H7 (cell line): Measurements from ENCODE around the gene PUS1. TPM values are rescaled to one million over a fixed set of nuclear protein-coding genes. Genes with fewer than 3 reads are reported as not detected.
A peak's percentile ranks its signal among the peaks of the same experiment; 100 is the strongest.

Source experiments
- DNase-seq: peaks from one replicate; pipeline ENCODE4 v3.0.0; 2012
- H3K27me3 ChIP-seq: 2 replicates; pipeline ENCODE4 v1.6.0; 2011; ENCODE audit warnings: mild to moderate bottlenecking, low read length; ENCODE audit not compliant: control insufficient read depth, insufficient read depth
- H3K36me3 ChIP-seq: replicated peaks from 2 replicates; pipeline ENCODE4 v1.5.1; 2011; ENCODE audit warnings: low read length; ENCODE audit not compliant: control insufficient read depth, insufficient read depth
- H3K4me3 ChIP-seq: 2 replicates; pipeline ENCODE4 v1.5.1; 2011; ENCODE audit warnings: low read depth, mild to moderate bottlenecking, control low read depth, low read length, moderate library complexity; ENCODE audit not compliant: insufficient read depth
- total RNA-seq: library from RNA; depleted of rRNA; stranded (reverse); fragments of >200 nt; shearing (Covaris generic); gene quantifications from 2 replicates; pipeline ENCODE4 v1.2.3, GENCODE V29; 2014

PUS1 gene
- total RNA-seq, 1 experiment from 2014 or later = 31.1 TPM

DNA sequence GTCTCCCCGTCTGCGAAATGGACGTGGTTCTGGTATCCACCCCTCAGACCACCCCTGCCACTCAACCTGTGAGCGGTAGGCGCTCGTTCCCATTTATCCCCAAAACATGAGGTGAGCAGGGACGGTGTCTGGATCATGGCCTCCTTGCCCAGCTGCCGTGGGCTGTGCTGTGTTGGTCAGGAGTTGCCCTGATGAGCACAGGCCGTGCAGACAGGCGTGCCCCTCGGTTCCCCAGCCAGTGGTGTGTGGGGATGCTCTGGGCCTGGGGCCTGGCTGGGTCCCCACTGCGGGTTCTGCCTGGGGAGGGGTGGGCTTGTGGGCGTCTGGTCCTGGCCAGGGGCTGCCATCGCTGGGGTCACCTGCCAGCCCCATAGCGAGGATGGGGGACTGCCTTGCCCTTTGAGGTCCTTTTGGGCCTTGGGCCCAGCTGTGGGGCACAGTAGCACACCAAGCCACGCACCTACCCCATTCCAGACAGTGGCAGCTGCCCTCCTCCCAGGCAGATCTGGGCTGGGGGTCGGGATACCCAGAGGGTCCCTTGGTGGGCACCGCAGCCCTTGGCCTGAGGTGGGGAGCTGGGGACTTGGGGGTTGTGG, 11.3 kb upstream of the PUS1 start:
- Histone ChIP-seq H3K27me3 (no peaks in the 10 kb centered on the region), H3K4me3 (no peak overlapping the region), H3K36me3 (peaks cover 19% of the 10 kb centered on the region)
- peak; percentile 80 for DNase-seq

DNA sequence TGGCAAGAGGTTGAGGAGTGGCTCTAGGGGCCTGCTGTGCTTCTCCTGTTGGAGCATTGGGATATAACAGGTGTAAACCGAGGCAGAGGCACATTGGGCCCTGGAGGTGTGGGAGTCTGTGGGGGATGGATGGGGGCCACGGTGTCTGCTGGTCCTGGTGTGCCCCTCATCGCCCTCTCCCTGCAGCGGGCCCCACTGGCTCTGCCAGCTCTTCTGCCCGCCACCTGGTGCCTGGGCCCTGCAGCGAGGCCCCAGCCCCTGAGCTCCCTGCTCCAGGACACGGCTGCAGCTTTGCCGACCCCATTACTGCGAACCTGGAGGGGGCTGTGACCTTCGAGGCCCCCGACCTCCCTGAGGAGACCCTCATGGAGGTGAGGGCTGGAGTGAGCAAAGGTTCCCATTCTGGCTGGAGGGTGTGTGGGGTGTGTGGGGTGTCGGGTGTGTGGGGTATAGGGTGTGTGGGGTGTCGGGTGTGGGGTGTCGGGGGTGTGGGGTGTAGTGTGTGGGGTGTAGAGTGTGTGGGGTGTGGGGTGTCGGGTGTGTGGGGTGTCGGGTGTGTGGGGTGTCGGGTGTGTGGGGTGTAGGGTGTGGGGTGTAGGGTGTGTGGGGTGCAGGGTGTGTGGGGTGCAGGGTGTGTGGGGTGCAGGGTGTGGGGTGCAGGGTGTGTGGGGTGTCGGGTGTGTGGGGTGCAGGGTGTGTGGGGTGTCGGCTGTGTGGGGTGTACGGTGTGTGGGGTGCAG, 10.6 kb upstream of the PUS1 start:
- peak; percentile 72 for DNase-seq
- Histone ChIP-seq H3K27me3 (no peaks in the 10 kb centered on the region), H3K4me3 (no peak overlapping the region), H3K36me3 (peaks cover 19% of the 10 kb centered on the region)

DNA sequence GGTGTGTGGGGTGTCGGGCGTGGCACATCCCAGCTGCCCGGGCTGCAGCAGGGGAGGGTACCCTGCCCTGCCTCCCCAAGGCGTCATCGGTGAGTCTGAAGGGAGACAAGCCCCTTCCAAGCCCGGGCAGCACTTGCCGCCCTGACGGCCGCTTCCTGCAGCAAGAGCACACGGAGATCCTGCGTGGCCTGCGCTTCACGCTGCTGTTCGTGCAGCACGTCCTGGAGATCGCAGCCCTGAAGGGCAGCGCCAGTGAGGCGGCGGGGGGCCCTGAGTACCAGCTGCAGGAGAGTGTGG, 10.1 kb upstream of the PUS1 start:
- peak; percentile 64 for DNase-seq

DNA sequence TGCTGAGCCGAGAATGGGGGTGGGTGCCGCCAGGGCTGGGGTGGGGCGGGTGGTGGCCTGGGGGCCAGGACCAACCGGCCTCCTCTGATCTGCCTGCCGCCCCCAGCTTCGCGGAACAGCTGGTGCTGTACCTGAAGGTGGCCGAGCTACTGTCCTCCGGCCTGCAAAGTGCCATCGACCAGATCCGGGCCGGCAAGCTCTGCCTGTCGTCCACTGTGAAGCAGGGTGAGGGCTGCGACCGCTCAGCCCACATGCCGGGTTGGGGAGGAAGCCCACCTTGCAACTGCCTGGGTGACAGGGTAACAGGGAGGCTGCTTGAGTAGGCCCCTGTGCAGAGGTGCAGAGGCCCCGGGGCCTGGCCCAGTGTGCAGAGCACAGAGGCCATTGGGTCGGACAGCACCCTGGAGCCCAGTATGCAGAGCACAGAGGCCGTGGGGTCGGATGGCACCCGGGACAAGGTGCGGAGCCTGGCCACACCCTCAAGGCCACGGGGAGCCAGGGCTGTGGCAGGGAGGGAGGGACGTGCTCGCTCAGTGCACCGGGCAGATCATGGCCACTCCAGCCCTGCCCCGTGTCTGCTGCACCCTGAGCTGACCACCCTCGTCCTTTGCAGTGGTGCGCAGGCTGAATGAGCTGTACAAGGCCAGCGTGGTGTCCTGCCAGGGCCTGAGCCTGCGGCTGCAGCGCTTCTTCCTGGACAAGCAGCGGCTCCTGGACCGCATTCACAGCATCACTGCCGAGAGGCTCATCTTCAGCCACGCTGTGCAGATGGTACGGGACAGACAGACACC, 9.5 kb upstream of the PUS1 start:
- Histone ChIP-seq H3K36me3 (peaks cover 15% of the 10 kb centered on the region), H3K4me3 (no peak overlapping the region), H3K27me3 (no peaks in the 10 kb centered on the region)
- peak; percentile 64 for DNase-seq

More for the DNA sequence above, 10.1 kb upstream of the PUS1 start:
- H3K27me3 ChIP-seq = no peaks in the 10 kb centered on the region
- no peak overlapping the region for H3K4me3 ChIP-seq
- peaks cover 17% of the 10 kb centered on the region for H3K36me3 ChIP-seq

DNA sequence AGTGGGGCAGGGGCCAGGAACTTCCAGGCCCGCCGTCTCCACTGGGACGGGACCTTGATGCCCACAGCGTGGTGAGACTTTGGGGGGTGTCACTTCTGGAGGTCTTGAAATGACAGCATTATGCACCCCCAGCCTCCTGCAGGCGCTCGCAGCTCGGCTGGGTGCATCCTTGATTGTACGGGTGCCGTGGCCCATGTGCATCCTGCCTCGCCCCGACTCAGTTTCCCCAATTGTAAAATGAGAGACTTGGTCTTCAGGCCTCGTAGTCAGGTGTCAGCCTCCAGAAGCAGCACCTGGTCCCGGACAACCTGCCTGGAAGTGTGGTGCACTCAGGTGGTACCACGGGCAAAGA, 8.9 kb upstream of the PUS1 start:
- peak; percentile 44 for DNase-seq
- no peak overlapping the region for H3K4me3 ChIP-seq
- peaks cover 14% of the 10 kb centered on the region for H3K36me3 ChIP-seq
- H3K27me3 ChIP-seq = no peaks in the 10 kb centered on the region

DNA sequence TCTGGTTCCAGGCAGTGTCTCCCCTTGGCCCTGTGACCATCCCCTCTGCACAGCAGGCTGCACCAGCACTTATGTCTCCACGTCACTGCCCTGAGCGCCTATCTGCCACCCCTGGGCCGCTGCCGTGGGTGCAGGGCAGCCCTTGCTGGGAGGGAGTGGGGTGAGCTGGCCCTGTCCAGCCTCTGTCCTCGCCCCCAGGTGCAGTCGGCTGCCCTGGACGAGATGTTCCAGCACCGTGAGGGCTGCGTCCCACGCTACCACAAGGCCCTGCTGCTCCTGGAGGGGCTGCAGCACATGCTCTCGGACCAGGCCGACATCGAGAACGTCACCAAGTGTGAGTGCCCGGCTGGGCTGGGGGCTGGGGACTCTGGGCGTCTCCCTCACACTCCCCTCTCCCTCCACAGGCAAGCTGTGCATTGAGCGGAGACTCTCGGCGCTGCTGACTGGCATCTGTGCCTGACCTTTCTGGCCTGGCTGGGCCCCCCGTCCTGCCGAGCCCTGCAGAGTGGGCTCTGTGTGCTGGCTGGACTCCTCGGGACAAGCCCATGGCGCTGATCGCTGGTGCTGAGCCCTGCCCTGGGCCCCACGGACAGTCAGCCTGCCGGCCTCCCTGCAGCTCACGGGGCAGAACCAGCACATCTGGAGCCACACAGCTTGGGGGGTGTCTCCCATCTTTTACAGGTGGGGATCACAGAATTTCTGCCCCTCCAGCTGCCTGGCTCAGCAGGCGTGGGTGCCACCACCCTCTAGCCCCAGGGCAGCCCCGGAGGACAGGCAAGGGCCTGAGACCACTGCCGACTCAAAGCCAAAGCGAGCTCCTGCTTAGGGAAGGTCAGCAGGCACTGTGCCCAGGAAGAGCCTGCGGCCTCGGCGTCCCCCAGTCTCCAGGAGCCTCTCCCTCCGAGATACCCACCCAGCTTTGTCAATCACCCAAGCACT, 7.9 kb upstream of the PUS1 start:
- peak; percentile 57 for DNase-seq
- Histone ChIP-seq H3K27me3 (no peaks in the 10 kb centered on the region), H3K4me3 (no peak overlapping the region), H3K36me3 (peaks cover 9% of the 10 kb centered on the region)

DNA sequence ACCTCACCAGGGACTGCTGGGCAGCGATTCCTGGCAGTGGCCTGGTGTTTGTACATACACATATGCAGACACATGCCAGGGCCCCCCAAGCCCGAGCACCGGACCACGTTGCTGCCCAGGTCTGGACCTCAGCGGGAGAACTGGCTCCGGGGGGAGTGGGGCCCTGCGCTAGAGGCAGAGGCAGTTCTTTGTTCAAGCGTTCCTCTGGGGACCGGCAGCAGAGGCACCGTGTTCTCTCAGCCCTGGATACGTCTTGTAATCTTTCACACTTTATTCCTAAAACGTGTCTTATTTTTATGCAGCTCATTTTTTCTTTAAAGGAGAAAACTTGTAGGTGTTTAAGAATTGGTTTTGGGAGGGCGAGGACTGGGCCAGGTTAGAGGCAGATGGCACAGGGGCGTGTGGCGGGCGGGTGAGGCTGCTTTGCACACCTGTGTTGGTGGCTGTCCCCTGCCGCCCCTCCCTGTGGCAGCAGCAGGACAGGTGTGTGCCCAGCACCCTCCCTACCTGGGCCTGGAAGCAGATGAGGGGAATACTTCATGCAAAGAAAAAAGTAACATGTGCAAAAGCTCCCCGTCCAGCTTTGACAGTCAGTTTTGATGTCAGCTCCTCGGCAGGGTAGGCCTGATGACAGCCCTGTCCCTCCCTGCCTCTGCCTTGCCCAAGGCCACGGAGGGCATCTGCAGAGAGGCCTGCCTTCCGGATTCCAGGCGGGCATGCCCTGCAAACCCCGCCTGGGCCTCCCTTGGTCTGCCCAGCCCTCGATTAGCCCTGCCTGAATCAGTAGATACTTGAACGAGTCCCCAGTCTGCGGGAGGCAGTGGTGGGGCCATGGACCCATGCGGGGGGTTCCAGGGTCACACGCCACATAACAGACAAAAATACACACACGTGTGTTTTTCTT, 7.0 kb upstream of the PUS1 start:
- DNase-seq = peak; percentile 55
- Histone ChIP-seq H3K4me3 (no peak overlapping the region), H3K27me3 (no peaks in the 10 kb centered on the region)

DNA sequence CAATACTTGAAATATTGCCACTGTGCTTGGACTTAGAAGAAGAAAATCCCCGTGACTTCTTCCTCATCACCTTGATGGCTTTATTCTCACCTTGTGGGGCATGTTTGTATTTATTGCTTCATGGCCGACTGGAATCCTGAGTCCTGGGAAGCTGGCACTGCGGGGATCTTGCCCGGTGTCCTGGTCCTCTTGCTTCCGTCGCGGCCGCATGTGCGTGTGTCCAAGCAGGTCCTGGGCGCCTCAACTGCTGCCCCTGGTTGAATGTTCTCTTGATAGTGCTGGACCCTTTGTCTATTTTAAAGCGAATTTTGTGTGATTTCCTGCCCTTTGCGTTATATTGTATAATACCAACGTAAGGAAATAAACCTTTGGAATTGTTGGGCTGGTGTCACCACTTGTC, 6.3 kb upstream of the PUS1 start:
- H3K4me3 ChIP-seq = no peak overlapping the region
- peaks cover 9% of the 10 kb centered on the region for H3K36me3 ChIP-seq
- H3K27me3 ChIP-seq = no peaks in the 10 kb centered on the region
- DNase-seq = peak; percentile 44

More for the DNA sequence above, 7.0 kb upstream of the PUS1 start:
- peaks cover 9% of the 10 kb centered on the region for H3K36me3 ChIP-seq

DNA sequence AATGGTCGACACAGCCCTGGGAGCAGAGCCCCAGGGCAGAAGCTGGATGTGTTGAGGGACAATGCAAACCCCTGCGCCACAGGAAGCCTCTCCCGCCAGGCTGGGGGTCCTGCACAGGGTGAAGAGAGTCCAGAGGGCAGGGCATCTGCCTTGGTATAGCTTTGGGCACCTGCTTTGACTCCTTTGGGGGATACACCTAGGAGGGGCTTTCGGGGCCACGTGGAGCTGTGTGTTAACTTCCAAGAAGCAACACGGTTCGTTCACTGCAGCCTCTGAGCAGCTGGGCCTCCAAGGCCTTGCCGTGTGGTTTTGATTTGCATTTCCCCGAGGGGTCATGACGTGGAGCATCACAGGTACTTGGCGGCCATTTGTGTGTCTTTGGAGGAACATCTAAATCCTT, 5.8 kb upstream of the PUS1 start:
- H3K27me3 ChIP-seq = no peaks in the 10 kb centered on the region
- H3K4me3 ChIP-seq = no peak overlapping the region
- DNase-seq = peak; percentile 50
- peaks cover 9% of the 10 kb centered on the region for H3K36me3 ChIP-seq

DNA sequence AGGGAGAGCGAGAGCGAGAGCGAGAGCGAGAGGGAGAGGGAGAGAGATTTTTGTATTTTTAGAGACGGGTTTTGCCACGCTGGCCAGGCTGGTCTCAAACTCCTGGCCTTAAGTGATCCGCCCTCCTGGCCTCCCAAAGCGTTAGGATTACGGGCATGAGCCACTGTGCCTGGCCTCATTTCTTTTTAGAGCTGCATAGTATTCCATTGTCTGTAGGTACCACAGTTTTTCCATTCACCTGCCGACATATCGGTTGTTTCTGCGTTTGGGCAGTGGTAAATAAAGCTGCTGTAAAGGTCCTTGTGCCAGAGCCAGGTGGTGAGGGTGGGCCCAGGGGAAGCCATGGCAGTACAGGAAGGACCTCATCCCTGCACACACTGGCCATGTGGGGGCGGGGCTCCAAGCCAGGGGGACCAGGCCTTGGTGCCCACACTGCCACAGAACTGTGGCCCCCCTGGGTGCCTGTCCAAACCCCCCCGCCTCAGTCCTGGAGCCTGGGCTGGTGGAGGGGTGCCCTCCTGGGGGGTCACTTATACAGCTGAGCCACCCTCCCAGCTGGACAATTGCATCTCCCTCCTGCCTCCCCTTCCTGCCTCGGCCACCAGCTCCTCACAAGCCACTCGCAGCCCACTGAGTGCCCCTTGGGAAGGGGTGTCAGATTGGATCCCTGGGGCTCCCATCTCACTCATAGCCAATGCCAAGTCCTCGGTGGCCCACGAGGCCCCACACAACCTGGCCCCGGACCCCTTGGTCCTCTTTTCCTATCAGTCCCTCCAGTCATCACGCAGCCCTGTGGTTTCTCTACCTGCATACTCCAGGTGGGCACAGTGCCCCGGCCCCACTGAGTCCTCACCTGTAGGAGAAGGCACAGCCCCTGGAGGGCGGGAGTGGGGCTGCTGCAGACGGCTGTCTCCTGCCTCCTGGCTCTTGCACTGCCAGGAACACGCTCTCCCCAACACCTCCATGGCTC, 1.7 kb upstream of the PUS1 start:
- peak; percentile 76 for DNase-seq
- Histone ChIP-seq H3K27me3 (no peaks in the 10 kb centered on the region), H3K36me3 (peaks cover 5% of the 10 kb centered on the region), H3K4me3 (peak overlapping the region; percentile 76)

DNA sequence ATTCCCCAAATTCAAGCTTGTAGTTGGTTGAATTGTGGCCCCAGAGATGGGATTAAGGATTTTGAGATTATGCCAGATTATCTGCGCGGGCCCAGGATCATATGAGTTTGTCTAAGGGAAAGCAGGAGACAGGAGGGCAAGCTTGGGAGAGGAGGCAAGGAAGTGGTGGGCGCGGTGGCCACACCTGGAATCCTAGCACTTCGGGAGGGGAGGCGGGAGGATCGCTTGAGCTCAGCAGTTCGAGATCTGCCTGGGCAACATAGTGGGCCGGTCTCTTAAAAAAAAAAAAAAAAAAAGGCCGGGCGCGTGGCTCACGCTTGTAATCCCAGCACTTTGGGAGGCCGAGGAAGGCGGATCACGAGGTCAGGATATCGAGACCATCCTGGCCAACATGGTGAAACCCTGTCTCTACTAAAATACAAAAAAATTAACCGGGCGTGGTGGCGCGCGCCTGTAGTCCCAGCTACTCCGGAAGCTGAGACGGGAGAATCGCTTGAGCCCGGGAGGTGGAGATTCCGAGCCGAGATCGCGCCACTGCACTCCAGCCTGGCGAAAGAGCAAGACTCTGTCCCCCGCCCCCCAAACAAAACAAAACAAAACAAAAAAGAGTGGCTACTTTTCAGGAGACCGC, 881 bp upstream of the PUS1 start:
- DNase-seq = no peak
- no peaks in the 10 kb centered on the region for H3K27me3 ChIP-seq
- H3K36me3 ChIP-seq = peaks cover 12% of the 10 kb centered on the region
- H3K4me3 ChIP-seq = peak overlapping the region; percentile 76

DNA sequence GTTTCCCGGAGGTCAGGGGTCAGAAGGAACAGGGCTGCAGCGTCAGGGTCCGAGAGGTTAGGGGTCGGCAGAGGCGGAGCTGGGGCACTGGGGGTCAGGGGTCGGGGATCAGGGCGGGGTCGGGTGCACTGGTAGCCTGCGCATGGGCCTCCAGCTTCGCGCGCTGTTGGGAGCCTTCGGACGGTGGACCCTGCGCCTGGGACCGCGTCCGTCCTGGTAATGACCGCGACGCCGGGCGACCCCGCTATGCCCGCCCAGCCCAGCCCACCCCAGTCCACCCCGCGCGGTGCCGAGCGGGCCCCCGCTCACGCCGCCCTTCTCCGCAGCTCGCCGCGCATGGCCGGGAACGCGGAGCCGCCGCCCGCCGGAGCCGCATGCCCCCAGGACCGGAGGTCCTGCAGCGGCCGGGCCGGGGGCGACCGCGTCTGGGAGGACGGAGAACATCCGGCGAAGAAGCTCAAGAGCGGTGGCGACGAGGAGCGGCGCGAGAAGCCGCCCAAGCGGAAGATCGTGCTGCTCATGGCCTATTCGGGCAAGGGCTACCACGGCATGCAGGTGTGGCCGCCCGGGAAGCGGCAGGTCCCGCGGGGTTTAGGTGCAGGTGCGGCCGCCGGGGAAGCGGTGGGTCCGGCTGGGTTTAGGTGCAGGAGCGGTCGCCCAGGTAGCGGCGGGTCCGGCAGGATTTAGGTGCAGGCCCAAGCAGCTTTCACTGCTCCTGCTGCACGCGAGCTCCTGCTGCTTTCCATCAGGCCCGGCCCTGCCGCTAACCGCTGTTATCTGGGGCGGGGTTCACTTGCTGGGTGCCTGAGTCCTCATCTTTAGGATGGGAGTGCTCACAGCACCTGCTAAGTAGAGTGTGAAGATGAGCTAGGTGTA, 743 bp downstream of the PUS1 start:
- peak; percentile 91 for DNase-seq
- H3K4me3 ChIP-seq = peak overlapping the region; percentile 81
- peaks cover 27% of the 10 kb centered on the region for H3K36me3 ChIP-seq
- no peaks in the 10 kb centered on the region for H3K27me3 ChIP-seq
